Nephron progenitor cell (in vitro differentiated cells): ENCODE results near the gene TNFRSF6B.

Source experiments
- DNase-seq: peaks from one replicate; pipeline ENCODE4 v3.0.0; 2021
- H3K27ac Mint-ChIP-seq: 2 replicates; pipeline ENCODE4 v1.8.0; 2021; ENCODE audit warnings: mild to moderate bottlenecking, moderate library complexity, mixed read lengths
- H3K27me3 Mint-ChIP-seq: 2 replicates; pipeline ENCODE4 v1.8.0; 2021; ENCODE audit warnings: mild to moderate bottlenecking, low read depth, mixed read lengths; ENCODE audit not compliant: poor library complexity
- H3K36me3 Mint-ChIP-seq: 2 replicates; pipeline ENCODE4 v1.8.0; 2021; ENCODE audit warnings: low read depth, mixed read lengths
- H3K4me1 Mint-ChIP-seq: 2 replicates; pipeline ENCODE4 v1.8.0; 2021; ENCODE audit warnings: mixed read lengths
- H3K4me3 Mint-ChIP-seq: 2 replicates; pipeline ENCODE4 v1.8.0; 2021; ENCODE audit warnings: mild to moderate bottlenecking, moderate library complexity, mixed read lengths
- H3K9me3 Mint-ChIP-seq: 2 replicates; pipeline ENCODE4 v1.8.0; 2021; ENCODE audit warnings: mild to moderate bottlenecking, moderate library complexity, mixed read lengths
- TF ChIP-seq, protein P1 (sequence below): fragments of 200-600 bp; sonication (generic); IDR thresholded peaks from 2 replicates; pipeline ENCODE4 v1.5.0; 2021; ENCODE audit warnings: antibody characterized with exemption

Gene TNFRSF6B

DNA sequence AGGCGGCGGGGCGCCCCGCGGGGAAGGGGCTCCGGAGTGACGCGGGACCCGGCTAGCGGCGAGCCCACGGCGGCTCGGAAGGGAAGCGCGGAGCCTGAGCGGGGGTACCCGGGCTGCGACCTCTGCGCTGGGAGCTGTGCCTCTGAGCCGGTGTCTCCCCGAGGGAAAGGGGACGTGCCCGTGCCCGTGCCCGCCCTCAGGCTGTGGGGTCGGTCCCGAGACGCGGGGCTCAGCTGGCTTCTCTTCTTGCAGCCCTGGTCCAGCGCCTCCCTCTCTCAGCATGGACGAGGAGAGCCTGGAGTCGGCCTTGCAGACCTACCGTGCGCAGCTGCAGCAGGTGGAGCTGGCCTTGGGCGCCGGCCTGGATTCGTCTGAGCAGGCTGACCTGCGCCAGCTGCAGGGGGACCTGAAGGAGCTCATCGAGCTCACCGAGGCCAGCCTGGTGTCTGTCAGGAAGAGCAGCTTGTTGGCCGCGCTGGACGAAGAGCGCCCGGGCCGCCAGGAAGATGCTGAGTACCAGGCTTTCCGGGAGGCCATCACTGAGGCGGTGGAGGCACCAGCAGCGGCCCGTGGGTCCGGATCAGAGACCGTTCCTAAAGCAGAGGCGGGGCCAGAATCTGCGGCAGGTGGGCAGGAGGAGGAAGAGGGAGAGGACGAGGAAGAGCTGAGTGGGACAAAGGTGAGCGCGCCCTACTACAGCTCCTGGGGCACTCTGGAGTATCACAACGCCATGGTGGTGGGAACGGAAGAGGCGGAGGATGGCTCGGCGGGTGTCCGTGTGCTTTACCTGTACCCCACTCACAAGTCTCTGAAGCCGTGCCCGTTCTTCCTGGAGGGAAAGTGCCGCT lies 12.1 kb downstream of the TNFRSF6B start:
- H3K36me3 Mint-ChIP-seq: peaks cover 50% of the 10 kb centered on the region
- TF ChIP-seq, protein P1, sequence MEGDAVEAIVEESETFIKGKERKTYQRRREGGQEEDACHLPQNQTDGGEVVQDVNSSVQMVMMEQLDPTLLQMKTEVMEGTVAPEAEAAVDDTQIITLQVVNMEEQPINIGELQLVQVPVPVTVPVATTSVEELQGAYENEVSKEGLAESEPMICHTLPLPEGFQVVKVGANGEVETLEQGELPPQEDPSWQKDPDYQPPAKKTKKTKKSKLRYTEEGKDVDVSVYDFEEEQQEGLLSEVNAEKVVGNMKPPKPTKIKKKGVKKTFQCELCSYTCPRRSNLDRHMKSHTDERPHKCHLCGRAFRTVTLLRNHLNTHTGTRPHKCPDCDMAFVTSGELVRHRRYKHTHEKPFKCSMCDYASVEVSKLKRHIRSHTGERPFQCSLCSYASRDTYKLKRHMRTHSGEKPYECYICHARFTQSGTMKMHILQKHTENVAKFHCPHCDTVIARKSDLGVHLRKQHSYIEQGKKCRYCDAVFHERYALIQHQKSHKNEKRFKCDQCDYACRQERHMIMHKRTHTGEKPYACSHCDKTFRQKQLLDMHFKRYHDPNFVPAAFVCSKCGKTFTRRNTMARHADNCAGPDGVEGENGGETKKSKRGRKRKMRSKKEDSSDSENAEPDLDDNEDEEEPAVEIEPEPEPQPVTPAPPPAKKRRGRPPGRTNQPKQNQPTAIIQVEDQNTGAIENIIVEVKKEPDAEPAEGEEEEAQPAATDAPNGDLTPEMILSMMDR: no peak
- H3K27me3 Mint-ChIP-seq: no peaks in the 10 kb centered on the region
- H3K27ac Mint-ChIP-seq: peak overlapping the region; percentile 77
- H3K4me3 Mint-ChIP-seq: peak overlapping the region; percentile 87
- H3K4me1 Mint-ChIP-seq: peaks cover 23% of the 10 kb centered on the region
- no peak for DNase-seq
- peaks cover 27% of the 10 kb centered on the region for H3K9me3 Mint-ChIP-seq

DNA sequence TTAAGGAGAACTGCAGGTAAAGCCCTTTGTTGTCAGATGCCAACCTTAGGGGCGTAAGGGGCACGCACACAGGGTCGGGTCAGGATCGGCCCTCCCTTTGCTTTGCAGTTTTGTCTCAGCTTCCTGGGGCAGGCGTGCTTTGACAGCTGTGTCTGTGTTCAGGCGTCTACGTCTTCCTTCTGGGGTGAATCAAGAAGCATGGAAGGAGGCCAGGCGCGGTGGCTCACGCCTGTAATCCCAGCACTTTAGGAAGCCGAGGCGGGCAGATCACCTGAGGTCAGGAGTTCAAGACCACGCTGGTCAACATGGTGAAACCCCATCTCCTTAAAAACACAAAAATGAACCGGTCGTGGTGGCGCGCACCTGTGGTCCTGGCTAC lies 12.7 kb downstream of the TNFRSF6B start:
- Mint-ChIP-seq H3K27me3 (no peaks in the 10 kb centered on the region), H3K4me3 (peak overlapping the region; percentile 87), H3K36me3 (peaks cover 56% of the 10 kb centered on the region), H3K9me3 (peaks cover 33% of the 10 kb centered on the region), H3K27ac (no peak overlapping the region), H3K4me1 (peaks cover 23% of the 10 kb centered on the region)
- TF ChIP-seq, protein P1: no peak
- DNase-seq: no peak

DNA sequence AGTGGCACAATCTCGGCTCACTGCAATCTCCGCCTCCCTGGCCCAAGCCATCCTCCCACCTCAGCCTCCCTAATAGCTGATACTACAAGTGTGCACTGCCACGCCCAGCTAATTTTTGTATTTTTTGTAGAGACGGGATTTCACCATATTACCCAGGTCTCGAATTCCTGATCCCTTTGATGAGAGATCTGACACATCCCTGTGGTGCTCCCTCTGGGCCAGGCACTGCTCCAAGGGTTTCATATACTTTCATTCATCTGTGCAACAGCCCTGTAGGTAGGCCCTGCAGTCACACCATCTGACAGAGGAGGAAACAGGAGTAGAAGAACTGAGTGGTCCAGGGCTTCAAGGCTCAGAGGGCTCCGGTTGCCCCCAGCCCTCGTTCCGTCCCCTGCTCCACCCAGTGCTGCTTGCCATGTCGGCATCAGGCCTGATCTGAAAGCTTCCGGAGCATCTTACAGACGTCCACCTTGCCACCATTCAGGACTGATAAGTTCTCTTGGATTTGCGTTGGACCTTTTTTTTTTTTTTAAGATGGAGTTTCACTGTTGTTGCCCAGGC lies 14.7 kb downstream of the TNFRSF6B start:
- H3K4me1 Mint-ChIP-seq: peaks cover 23% of the 10 kb centered on the region
- peaks cover 70% of the 10 kb centered on the region for H3K36me3 Mint-ChIP-seq
- TF ChIP-seq, protein P1: no peak
- no peak for DNase-seq
- H3K4me3 Mint-ChIP-seq: peak overlapping the region; percentile 68
- no peak overlapping the region for H3K27ac Mint-ChIP-seq
- peaks cover 52% of the 10 kb centered on the region for H3K9me3 Mint-ChIP-seq
- H3K27me3 Mint-ChIP-seq: no peaks in the 10 kb centered on the region

DNA sequence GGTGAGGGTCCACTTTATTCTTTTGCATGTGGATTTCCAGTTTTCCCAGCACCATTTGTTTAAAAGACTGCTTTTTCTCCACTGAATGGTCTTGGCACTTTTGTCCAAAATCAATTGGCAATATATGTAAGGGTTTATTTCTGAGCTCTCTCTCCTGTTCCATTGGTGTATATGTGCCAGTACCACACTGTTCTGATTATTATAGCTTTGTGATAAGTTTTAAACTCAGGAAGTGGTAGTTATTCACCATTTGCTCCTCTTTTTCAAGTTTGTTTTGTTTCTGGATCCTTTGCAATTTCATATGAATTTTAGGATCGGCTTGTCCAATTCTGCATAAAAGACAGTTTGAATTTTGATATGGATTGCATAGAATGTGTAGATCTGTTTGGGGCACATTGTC lies 15.7 kb downstream of the TNFRSF6B start:
- peaks cover 63% of the 10 kb centered on the region for H3K9me3 Mint-ChIP-seq
- DNase-seq: no peak
- H3K36me3 Mint-ChIP-seq: peaks cover 80% of the 10 kb centered on the region
- H3K4me3 Mint-ChIP-seq: no peak overlapping the region
- no peak overlapping the region for H3K27ac Mint-ChIP-seq
- no peaks in the 10 kb centered on the region for H3K27me3 Mint-ChIP-seq
- H3K4me1 Mint-ChIP-seq: peaks cover 15% of the 10 kb centered on the region
- TF ChIP-seq, protein P1: no peak

DNA sequence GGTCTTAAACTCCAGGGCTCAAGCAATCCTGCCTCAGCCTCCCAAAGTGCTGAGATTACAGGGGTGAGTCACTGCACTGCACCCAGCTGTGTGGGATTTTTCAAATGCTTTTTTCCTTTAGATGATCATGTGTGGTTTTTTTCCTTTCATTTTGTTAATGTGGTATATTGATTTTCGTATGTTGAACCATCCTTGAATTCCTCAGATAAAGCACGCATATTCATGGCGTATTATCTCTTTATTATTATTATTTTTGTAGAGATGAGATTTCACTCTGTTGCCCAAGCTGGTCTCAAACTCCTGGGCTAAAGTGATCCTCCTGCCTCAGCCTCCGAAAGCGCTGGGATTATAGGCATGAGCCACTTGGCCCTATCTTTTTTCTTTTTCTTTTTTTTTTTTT lies 18.4 kb downstream of the TNFRSF6B start:
- H3K27ac Mint-ChIP-seq: no peak overlapping the region
- H3K27me3 Mint-ChIP-seq: no peaks in the 10 kb centered on the region
- TF ChIP-seq, protein P1: no peak
- peaks cover 84% of the 10 kb centered on the region for H3K9me3 Mint-ChIP-seq
- no peak overlapping the region for H3K4me3 Mint-ChIP-seq
- peaks cover 96% of the 10 kb centered on the region for H3K36me3 Mint-ChIP-seq
- peaks cover 5% of the 10 kb centered on the region for H3K4me1 Mint-ChIP-seq
- DNase-seq: no peak
